HL-60 (cell line): Measurements from ENCODE around the gene FANCC.

Source experiments
- DNase-seq, 2 experiments: peaks; one replicate each; pipeline ENCODE4 v3.0.0-alpha.2; 2010 to 2020; ENCODE audit warnings: low read depth in 1 of 2, low spot score in 1 of 2
- H3K27ac ChIP-seq: fragments of 250-450 bp; sonication (Bioruptor Pico); replicated peaks from 2 replicates; pipeline ENCODE4 v1.5.1; 2020; ENCODE audit warnings: mild to moderate bottlenecking, moderate library complexity
- H3K27me3 ChIP-seq: fragments of 250-450 bp; sonication (Bioruptor Pico); 2 replicates; pipeline ENCODE4 v1.5.1; 2021; ENCODE audit warnings: mild to moderate bottlenecking, moderate library complexity; ENCODE audit not compliant: insufficient read depth, poor library complexity, severe bottlenecking
- H3K4me3 ChIP-seq: replicated peaks from 2 replicates; pipeline ENCODE4 v1.5.1; 2011; ENCODE audit warnings: mild to moderate bottlenecking, control low read depth, low read length; ENCODE audit not compliant: insufficient read depth
- CTCF ChIP-seq: IDR thresholded peaks from one replicate; pipeline ENCODE4 v1.5.1; 2011; ENCODE audit warnings: low read length, control low read depth, inconsistent platforms; ENCODE audit not compliant: insufficient read depth
- GABPA ChIP-seq: IDR thresholded peaks from 2 replicates; pipeline ENCODE4 v1.6.1; 2012; ENCODE audit warnings: low read depth
- POLR2AphosphoS5 ChIP-seq: IDR thresholded peaks from 2 replicates; pipeline ENCODE4 v1.6.1; 2012; ENCODE audit warnings: low read depth
- REST ChIP-seq: IDR thresholded peaks from 2 replicates; pipeline ENCODE4 v1.6.1; 2012; ENCODE audit warnings: low read depth; ENCODE audit not compliant: insufficient replicate concordance
- SPI1 ChIP-seq: IDR thresholded peaks from 2 replicates; pipeline ENCODE4 v1.6.1; 2012; ENCODE audit warnings: low read depth, mild to moderate bottlenecking, borderline replicate concordance

The FANCC gene

GRCh38 chr9:95098391-95098921 lies 219.1 kb downstream of the FANCC start:
- Histone ChIP-seq H3K4me3 (no peak overlapping the region), H3K27me3 (no peaks in the 10 kb centered on the region), H3K27ac (no peak overlapping the region)
- no peak for DNase-seq
- TF ChIP-seq REST (no peak), SPI1 (no peak), CTCF (no peak), POLR2AphosphoS5 (no peak), GABPA (no peak)

GRCh38 chr9:95097279-95097678 lies 220.2 kb downstream of the FANCC start:
- TF ChIP-seq GABPA, result no peak
- H3K27ac ChIP-seq, result no peak overlapping the region

GRCh38 chr9:95096807-95097206 lies 220.7 kb downstream of the FANCC start:
- Histone ChIP-seq H3K27ac (no peak overlapping the region), H3K27me3 (no peaks in the 10 kb centered on the region), H3K4me3 (no peak overlapping the region)
- DNase-seq, result no peak
- TF ChIP-seq POLR2AphosphoS5 (no peak), REST (no peak), SPI1 (no peak), CTCF (no peak), GABPA (no peak)

More at GRCh38 chr9:95097279-95097678, 220.2 kb downstream of the FANCC start:
- DNase-seq, result no peak
- Histone ChIP-seq H3K27me3 (no peaks in the 10 kb centered on the region), H3K4me3 (no peak overlapping the region)

GRCh38 chr9:95096381-95096780 lies 221.1 kb downstream of the FANCC start:
- Histone ChIP-seq H3K27me3 (no peaks in the 10 kb centered on the region), H3K4me3 (no peak overlapping the region), H3K27ac (no peak overlapping the region)
- DNase-seq, result no peak
- no peak for TF ChIP-seq POLR2AphosphoS5
- TF ChIP-seq CTCF, result no peak
- TF ChIP-seq GABPA, result no peak
- no peak for TF ChIP-seq SPI1
- no peak for TF ChIP-seq REST
